ENCODE data around the gene TMEM221. TPM values are rescaled to one million over a fixed set of nuclear protein-coding genes. Genes with fewer than 3 reads are reported as not detected.

TMEM221 gene
- total RNA-seq, 3 donors from 2014 or later = 0.34 to 0.51 TPM; not detected in 1

DNA sequence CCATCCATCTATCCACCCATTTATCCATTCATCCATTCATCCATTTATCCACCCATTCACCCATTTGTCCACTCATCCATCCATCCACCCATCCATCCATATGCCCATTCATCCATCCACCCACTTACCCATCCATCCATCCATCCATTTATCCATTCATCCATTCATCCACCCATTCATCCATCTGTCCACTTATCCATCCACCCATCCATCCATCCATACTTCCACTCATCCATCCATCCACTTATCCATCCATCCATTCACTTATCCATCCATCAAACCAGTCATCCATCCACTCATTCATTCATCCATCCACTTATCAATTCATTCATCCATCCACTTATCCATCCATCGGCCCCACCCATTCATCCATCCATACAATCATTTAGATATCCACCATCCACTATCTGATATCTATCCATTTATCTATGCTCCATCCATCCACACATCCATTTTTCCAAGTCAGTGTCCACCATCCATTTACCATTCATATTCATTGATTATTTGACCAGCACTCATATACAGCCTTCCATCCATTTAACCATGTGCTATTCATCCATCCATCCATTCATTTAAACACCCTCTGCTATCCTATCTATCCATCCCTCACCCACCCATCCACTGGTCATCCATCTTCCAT lies 2.8 kb downstream of the TMEM221 start:
- H3K4me3 ChIP-seq = no peak overlapping the region
- DNase-seq (no peak), ATAC-seq (no peak)
- no peaks in the 10 kb centered on the region for H3K4me1 ChIP-seq (ENCODE audit: low read depth)
- no peaks in the 10 kb centered on the region for H3K36me3 ChIP-seq (ENCODE audit: low read depth)
- no peaks in the 10 kb centered on the region for H3K9me3 ChIP-seq
- TF ChIP-seq CTCF (IDR thresholded peaks at IDR 0.05) = no peak
- intact Hi-C loops (cut with DNase I, micrococcal nuclease) = no loop called here

DNA sequence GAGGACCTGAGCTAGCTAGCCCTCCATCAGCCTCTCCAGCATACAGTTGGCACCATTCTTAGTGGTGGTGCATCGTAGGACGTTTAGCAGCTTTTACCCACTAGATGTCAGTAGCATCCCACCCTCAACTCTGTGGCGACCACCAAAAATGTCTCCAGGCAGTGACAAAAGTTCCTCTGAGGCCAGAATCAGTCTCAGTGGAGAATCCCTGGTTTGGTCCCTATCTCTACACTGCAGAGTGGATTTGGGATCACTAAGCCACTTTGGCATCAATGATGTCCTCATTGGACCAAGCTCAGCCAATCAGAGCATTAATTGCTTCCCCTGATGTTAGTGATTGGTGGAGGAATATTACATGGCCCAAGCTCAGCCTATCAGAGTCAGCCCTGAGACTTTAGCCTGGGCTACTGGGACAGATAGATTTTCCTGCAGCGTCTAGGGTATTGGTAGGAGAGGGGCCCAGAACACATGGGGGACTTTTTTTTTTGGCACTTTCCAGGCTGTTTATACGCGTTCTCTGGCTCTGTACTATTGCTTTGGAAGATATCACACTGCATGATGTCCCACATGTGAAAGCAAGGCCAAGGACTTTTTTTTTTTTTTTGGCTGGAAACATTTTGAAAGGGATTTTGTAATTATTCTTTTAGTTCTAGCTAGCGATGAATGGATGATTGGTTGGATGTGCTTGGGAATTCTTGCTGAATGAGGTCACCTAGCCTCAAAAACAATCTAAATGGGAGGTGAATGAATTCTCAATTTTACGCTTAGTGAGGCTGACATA lies 7.0 kb downstream of the TMEM221 start:
- Histone ChIP-seq H3K4me1 (ENCODE audit: low read depth) (no peaks in the 10 kb centered on the region), H3K36me3 (ENCODE audit: low read depth) (no peaks in the 10 kb centered on the region), H3K4me3 (no peak overlapping the region), H3K9me3 (no peaks in the 10 kb centered on the region)
- ATAC-seq (peak; percentile 53), DNase-seq (no peak)
- no peak for TF ChIP-seq CTCF (IDR thresholded peaks at IDR 0.05)
- intact Hi-C loops (cut with DNase I, micrococcal nuclease) = no loop called here

- intact Hi-C loops (cut with DNase I, micrococcal nuclease) = no loop called here
- ATAC-seq (no peak), DNase-seq (no peak)
- Histone ChIP-seq H3K4me1 (ENCODE audit: low read depth) (no peaks in the 10 kb centered on the region), H3K4me3 (no peak overlapping the region), H3K36me3 (ENCODE audit: low read depth) (no peaks in the 10 kb centered on the region), H3K9me3 (no peaks in the 10 kb centered on the region)
- TF ChIP-seq CTCF (IDR thresholded peaks at IDR 0.05) = no peak
Observed at GRCh38 chr19:17436874-17437267, 11.6 kb downstream of the TMEM221 start.

DNA sequence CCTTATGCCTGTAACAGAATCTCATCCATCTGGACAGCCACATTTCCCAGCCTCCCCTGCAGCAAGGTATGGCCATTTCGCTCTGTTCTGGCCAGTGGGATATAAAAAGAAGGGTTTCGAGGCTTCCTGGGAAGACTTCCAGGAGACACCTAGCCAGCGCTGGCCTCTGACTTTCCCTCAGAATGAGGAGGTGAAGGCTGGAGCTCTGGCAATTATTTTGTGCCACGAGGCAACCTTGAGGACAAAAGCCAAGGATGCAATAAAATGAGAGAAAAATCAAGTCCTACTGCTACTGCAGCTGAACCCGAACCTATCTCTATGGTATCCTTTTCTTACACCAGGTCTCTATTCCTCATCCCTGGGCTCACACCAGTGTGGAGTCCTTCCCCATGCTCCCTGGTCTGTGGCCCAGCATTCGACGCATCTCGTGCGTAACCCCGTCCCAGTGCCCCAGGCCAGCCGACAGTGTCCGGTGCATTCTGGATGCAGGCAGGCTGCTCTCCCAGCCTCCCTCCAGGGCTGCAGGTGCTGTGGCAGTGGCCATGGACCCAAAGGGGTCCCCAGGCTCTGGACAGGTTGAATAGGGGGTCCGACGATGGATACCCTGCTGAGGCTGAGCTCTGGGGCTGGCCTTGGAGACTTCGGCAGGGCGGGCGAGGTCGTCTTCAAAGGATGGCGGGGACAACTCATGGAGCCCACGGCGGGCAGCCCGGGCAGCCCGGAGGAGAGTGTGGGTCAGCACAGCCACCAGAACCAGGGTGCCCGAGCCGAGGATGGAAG lies 12.2 kb downstream of the TMEM221 start:
- ATAC-seq (no peak), DNase-seq (no peak)
- no peaks in the 10 kb centered on the region for H3K4me1 ChIP-seq (ENCODE audit: low read depth)
- intact Hi-C loops (cut with DNase I, micrococcal nuclease) = no loop called here
- no peak for TF ChIP-seq CTCF (IDR thresholded peaks at IDR 0.05)
- H3K36me3 ChIP-seq (ENCODE audit: low read depth) = no peaks in the 10 kb centered on the region
- H3K9me3 ChIP-seq = no peaks in the 10 kb centered on the region
- H3K4me3 ChIP-seq = no peak overlapping the region

DNA sequence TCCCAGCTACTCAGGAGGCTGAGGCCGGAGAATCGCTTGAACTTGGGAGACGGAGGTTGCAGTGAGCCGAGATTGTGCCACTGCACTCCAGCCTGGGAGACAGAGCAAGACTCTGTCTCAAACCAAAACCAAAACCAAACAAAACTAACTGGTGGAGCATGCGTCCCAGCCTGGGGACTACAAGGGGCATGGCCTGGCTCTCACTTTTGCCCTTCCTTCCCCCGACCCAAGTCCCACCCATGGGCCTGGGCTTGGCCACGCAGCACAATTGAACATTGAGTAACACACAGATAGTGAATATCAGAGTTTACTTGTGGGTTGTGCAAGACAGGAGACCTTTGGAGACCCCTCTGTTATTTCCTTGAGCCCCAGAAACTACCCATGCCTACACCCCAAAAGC lies 13.2 kb downstream of the TMEM221 start:
- TF ChIP-seq CTCF (IDR thresholded peaks at IDR 0.05) = no peak
- Histone ChIP-seq H3K4me1 (ENCODE audit: low read depth) (no peaks in the 10 kb centered on the region), H3K36me3 (ENCODE audit: low read depth) (no peaks in the 10 kb centered on the region), H3K9me3 (no peaks in the 10 kb centered on the region), H3K4me3 (no peak overlapping the region)
- intact Hi-C loops (cut with DNase I, micrococcal nuclease) = no loop called here
- no peak for ATAC-seq
- DNase-seq = no peak
